Cardiac muscle cell (in vitro differentiated cells and primary cell): ENCODE measurements around the gene NBEA. TPM values are rescaled to one million over a fixed set of nuclear protein-coding genes. Genes with fewer than 3 reads are reported as not detected.
"Not testable (repeated sequence)": the region's sequence is repeated elsewhere in the genome, so short reads cannot be mapped to it uniquely, and the experiment has no call there.

Experiments used
- DNase-seq, 2 donors: peaks; one replicate each; pipeline versions ENCODE4 v3.0.0 to v3.0.0-alpha.2; 2010 to 2017; ENCODE audit warnings: low read depth in 1 of 2, low spot score in 1 of 2
- H3K27ac ChIP-seq: fragments of 200-600 bp; sonication (generic); 2 replicates; pipeline ENCODE4 v1.5.1; 2016
- H3K27me3 ChIP-seq: fragments of 200-600 bp; sonication (generic); 2 replicates; pipeline ENCODE4 v1.6.0; 2016; ENCODE audit warnings: control low read depth
- H3K36me3 ChIP-seq: fragments of 200-600 bp; sonication (generic); 2 replicates; pipeline ENCODE4 v1.5.1; 2016; ENCODE audit warnings: control low read depth
- H3K4me1 ChIP-seq: fragments of 200-600 bp; sonication (generic); 2 replicates; pipeline ENCODE4 v1.8.1; 2017; ENCODE audit warnings: low read depth, mild to moderate bottlenecking, mixed run types
- H3K4me3 ChIP-seq: fragments of 200-600 bp; sonication (generic); 2 replicates; pipeline ENCODE4 v1.5.1; 2016; ENCODE audit warnings: mild to moderate bottlenecking
- H3K9me3 ChIP-seq: fragments of 200-600 bp; sonication (generic); 2 replicates; pipeline ENCODE4 v1.5.1; 2017; ENCODE audit warnings: low read depth, mild to moderate bottlenecking, control low read depth
- CTCF ChIP-seq: IDR thresholded peaks from 2 replicates; pipeline ENCODE4 v1.5.1; 2012; ENCODE audit warnings: low read depth, mild to moderate bottlenecking, low read length
- polyA plus RNA-seq: library from polyadenylated mRNA; unstranded; fragments of >200 nt; fragmentation: Nextera tagmentation; extraction: Ambion mirVana; gene quantifications from 2 replicates; pipeline ENCODE4 v1.2.1, GENCODE V29; 2016
- total RNA-seq: library from RNA; depleted of rRNA; stranded (reverse); fragments of >200 nt; gene quantifications from 2 replicates; pipeline ENCODE4 v1.2.3, GENCODE V29; 2016

Gene NBEA
- total and polyA plus RNA-seq, 2 experiments from 2014 or later, result 4.6 to 13.2 TPM

- Histone ChIP-seq H3K27me3 (no peaks in the 10 kb centered on the region), H3K36me3 (no peaks in the 10 kb centered on the region), H3K27ac (no peak overlapping the region), H3K4me3 (no peak overlapping the region), H3K9me3 (no peaks in the 10 kb centered on the region), H3K4me1 (no peaks in the 10 kb centered on the region)
- TF ChIP-seq CTCF, result no peak
- no peak for DNase-seq
These were observed 113.6 kb downstream of the NBEA start for GRCh38 chr13:35055705-35056104.

GRCh38 chr13:35057858-35058257 is 115.8 kb downstream of the NBEA start:
- no peak for TF ChIP-seq CTCF
- Histone ChIP-seq H3K9me3 (no peaks in the 10 kb centered on the region), H3K4me3 (no peak overlapping the region), H3K36me3 (no peaks in the 10 kb centered on the region), H3K27me3 (no peaks in the 10 kb centered on the region), H3K27ac (no peak overlapping the region), H3K4me1 (no peaks in the 10 kb centered on the region)
- DNase-seq, result no peak

GRCh38 chr13:35058585-35058984 is 116.5 kb downstream of the NBEA start:
- not testable (repeated sequence) for H3K27me3 ChIP-seq, H3K4me3 ChIP-seq, H3K36me3 ChIP-seq, H3K4me1 ChIP-seq, DNase-seq, H3K9me3 ChIP-seq, H3K27ac ChIP-seq

GRCh38 chr13:35086667-35087066 is 144.6 kb downstream of the NBEA start:
- no peak overlapping the region for H3K27ac ChIP-seq
- no peaks in the 10 kb centered on the region for H3K9me3 ChIP-seq
- no peaks in the 10 kb centered on the region for H3K36me3 ChIP-seq
- H3K4me1 ChIP-seq, result no peaks in the 10 kb centered on the region
- H3K4me3 ChIP-seq, result no peak overlapping the region
- no peaks in the 10 kb centered on the region for H3K27me3 ChIP-seq
- no peak for DNase-seq
- no peak for TF ChIP-seq CTCF

- no peak overlapping the region for H3K27ac ChIP-seq
- no peaks in the 10 kb centered on the region for H3K9me3 ChIP-seq
- TF ChIP-seq CTCF, result no peak
- DNase-seq, result no peak
- H3K4me3 ChIP-seq, result no peak overlapping the region
- no peaks in the 10 kb centered on the region for H3K36me3 ChIP-seq
- no peaks in the 10 kb centered on the region for H3K27me3 ChIP-seq
- H3K4me1 ChIP-seq, result no peaks in the 10 kb centered on the region
These were observed 150.2 kb downstream of the NBEA start for GRCh38 chr13:35092251-35092650.

- no peak for DNase-seq
- Histone ChIP-seq H3K36me3 (no peaks in the 10 kb centered on the region), H3K27me3 (no peaks in the 10 kb centered on the region), H3K4me1 (no peaks in the 10 kb centered on the region), H3K4me3 (no peak overlapping the region), H3K9me3 (no peaks in the 10 kb centered on the region), H3K27ac (no peak overlapping the region)
- TF ChIP-seq CTCF, result no peak
These were observed 150.7 kb downstream of the NBEA start for GRCh38 chr13:35092751-35093150.
